Left lung (tissue), 10 donors: ENCODE data around the gene IMP4. TPM values are rescaled to one million over a fixed set of nuclear protein-coding genes. Genes with fewer than 3 reads are reported as not detected.

Experiments used
- ATAC-seq: fragments of 200-7000 bp; cut with Tn5 transposase; one replicate; pipeline ENCODE4 v1.9.1; 2020; ENCODE audit warnings: moderate library complexity
- DNase-seq, 4 donors: peaks; one replicate each; pipeline ENCODE4 v3.0.0-alpha.2; 2013 to 2020
- H3K27ac ChIP-seq, 2 donors: fragments of 200-600 bp; sonication (generic) in 1 of 2; one replicate each; pipeline versions ENCODE4 v1.5.0 to v1.8.0; 2020 to 2021
- H3K27me3 ChIP-seq, 2 donors: fragments of 200-600 bp; sonication (generic) in 1 of 2; one replicate each; pipeline versions ENCODE4 v1.5.0 to v1.8.0; 2020 to 2021
- H3K36me3 ChIP-seq, 2 donors: fragments of 200-600 bp; sonication (generic) in 1 of 2; one replicate each; pipeline versions ENCODE4 v1.5.0 to v1.8.0; 2020 to 2021
- H3K4me1 ChIP-seq, 2 donors: fragments of 200-600 bp; one replicate each; pipeline ENCODE4 v1.8.0; 2021
- H3K4me3 ChIP-seq, 2 donors: fragments of 200-600 bp; sonication (generic) in 1 of 2; one replicate each; pipeline versions ENCODE4 v1.5.0 to v1.8.0; 2020 to 2021; ENCODE audit warnings: mild to moderate bottlenecking in 1 of 2
- H3K9me3 ChIP-seq, 2 donors: fragments of 200-600 bp; sonication (generic) in 1 of 2; one replicate each; pipeline versions ENCODE4 v1.5.0 to v1.8.0; 2020 to 2021
- CTCF ChIP-seq, 2 donors: fragments of 200-600 bp; sonication (generic) in 1 of 2; IDR thresholded peaks; one replicate each; pipeline versions ENCODE4 v1.5.0 to v1.8.0; 2021; ENCODE audit warnings: antibody characterized with exemption in 2 of 2
- intact Hi-C, 2 donors: fragments of 100-400 bp; cut with DNase I; formaldehyde crosslinking; loops; one replicate each; pipeline versions ENCODE4 v1.11.2 to v1.14.2; 2022
- polyA plus RNA-seq, 6 donors: library from polyadenylated mRNA; unstranded; fragments of 120-200 nt; gene quantifications; one replicate each; pipeline ENCODE4 v1.2.1, GENCODE V29; 2013; ENCODE audit not compliant: insufficient read length in 6 of 6
- total RNA-seq, 2 donors: library from RNA; stranded (reverse); fragmentation: NEBNext Ultra II Directional; extraction: Animal tissue kit (Norgen Biotek cat#: 25700); gene quantifications; one replicate each; pipeline ENCODE4 v1.2.1, GENCODE V29; 2021
- donor health status: DM: no; HTN: yes; CAD: no.
- donor health status: DM: no; HTN: no; CAD: no.

Gene IMP4
- total and polyA plus RNA-seq, 8 donors: 29.2 to 82.2 (median 34.3) TPM

- no peak for ATAC-seq
- intact Hi-C loops: no loop called here
- DNase-seq: no peak
- no peaks in the 10 kb centered on the region for H3K9me3 ChIP-seq
- no peak overlapping the region for H3K27ac ChIP-seq
- H3K4me3 ChIP-seq: no peak overlapping the region
- no peak for TF ChIP-seq CTCF (IDR thresholded peaks at IDR 0.05)
- H3K27me3 ChIP-seq: no peaks in the 10 kb centered on the region
- H3K4me1 ChIP-seq: peaks cover 11 to 26% of the 10 kb centered on the region in 2 donors
- peaks cover 0 to 49% of the 10 kb centered on the region in 2 donors for H3K36me3 ChIP-seq
These were observed 2.4 kb downstream of the IMP4 start for GRCh38 chr2:130345091-130345490.

DNA sequence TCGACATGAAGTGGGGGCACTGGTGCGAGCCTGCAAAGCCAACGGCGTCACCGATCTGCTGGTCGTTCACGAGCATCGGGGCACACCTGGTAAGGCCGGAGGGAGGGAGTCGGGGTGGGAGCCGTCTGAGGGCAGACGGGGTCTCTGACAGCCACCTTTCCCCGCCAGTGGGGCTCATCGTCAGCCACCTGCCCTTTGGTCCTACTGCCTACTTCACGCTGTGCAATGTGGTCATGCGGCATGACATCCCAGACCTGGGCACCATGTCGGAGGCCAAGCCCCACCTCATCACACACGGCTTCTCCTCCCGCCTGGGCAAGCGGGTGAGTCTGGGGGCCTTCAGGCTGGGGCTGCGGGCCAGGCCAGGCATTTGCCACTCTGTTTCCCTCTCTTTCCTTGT is 2.9 kb downstream of the IMP4 start:
- ATAC-seq (no peak), DNase-seq (peak in 1 of 4 donors; percentile 74)
- H3K4me1 ChIP-seq: peaks cover 11 to 23% of the 10 kb centered on the region in 2 donors
- H3K27ac ChIP-seq: no peak overlapping the region
- no peak overlapping the region for H3K4me3 ChIP-seq
- no peaks in the 10 kb centered on the region for H3K27me3 ChIP-seq
- no peaks in the 10 kb centered on the region for H3K9me3 ChIP-seq
- intact Hi-C loops: no loop called here
- peaks cover 0 to 49% of the 10 kb centered on the region in 2 donors for H3K36me3 ChIP-seq
- TF ChIP-seq CTCF (IDR thresholded peaks at IDR 0.05): no peak

DNA sequence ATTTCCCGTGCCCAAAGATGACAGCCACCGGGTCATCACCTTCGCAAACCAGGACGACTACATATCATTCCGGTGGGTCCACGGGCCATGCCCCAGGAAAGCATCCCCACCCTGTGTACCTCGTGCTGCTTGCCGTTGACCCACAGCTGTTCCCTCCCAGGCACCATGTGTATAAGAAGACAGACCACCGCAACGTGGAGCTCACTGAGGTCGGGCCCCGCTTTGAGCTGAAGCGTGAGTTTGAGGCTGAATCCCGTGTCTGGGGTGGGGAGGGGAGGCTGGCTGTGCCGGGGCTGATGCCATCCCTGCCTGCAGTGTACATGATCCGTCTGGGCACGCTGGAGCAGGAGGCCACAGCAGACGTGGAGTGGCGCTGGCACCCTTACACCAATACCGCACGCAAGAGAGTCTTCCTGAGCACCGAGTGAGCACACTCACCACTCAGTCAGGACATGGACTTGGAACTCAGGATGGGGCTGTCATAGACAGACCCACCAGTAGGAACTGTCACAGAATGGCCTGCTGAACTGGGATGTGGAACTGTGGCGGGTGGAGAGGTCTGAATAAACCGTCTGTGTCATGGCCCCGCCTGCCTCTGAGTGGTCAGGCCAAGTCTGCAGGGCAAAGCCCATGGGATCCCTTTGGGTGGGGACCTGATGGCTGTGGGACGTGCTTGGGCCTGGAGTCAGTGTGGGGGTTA is 3.5 kb downstream of the IMP4 start:
- DNase-seq: peak in 1 of 4 donors; percentile 63
- Histone ChIP-seq H3K9me3 (no peaks in the 10 kb centered on the region), H3K4me3 (no peak overlapping the region), H3K27ac (no peak overlapping the region), H3K27me3 (no peaks in the 10 kb centered on the region), H3K36me3 (peaks cover 0 to 49% of the 10 kb centered on the region in 2 donors), H3K4me1 (peaks cover 7 to 20% of the 10 kb centered on the region in 2 donors)
- ATAC-seq: no peak
- no peak for TF ChIP-seq CTCF (IDR thresholded peaks at IDR 0.05)
- intact Hi-C loops: no loop called here

GRCh38 chr2:130346741-130347066 is 4.0 kb downstream of the IMP4 start:
- no peak for ATAC-seq

More at GRCh38 chr2:130346741-130347066, 4.0 kb downstream of the IMP4 start:
- Histone ChIP-seq H3K4me3 (no peak overlapping the region), H3K36me3 (peaks cover 0 to 49% of the 10 kb centered on the region in 2 donors), H3K27ac (no peak overlapping the region), H3K9me3 (no peaks in the 10 kb centered on the region), H3K27me3 (no peaks in the 10 kb centered on the region), H3K4me1 (peaks cover 4 to 17% of the 10 kb centered on the region in 2 donors)
- intact Hi-C loops: no loop called here
- no peak for DNase-seq
- no peak for TF ChIP-seq CTCF (IDR thresholded peaks at IDR 0.05)
